HepG2 (cell line): ENCODE data around the gene CHKB. TPM values are rescaled to one million over a fixed set of nuclear protein-coding genes. Genes with fewer than 3 reads are reported as not detected.

Source experiments
- ATF1 ChIP-seq: IDR thresholded peaks from 2 replicates; pipeline ENCODE4 v1.6.1; 2016; ENCODE audit warnings: mild to moderate bottlenecking, control low read depth
- HNRNPLL ChIP-seq: fragments of 200-400 bp; formaldehyde crosslinking; IDR thresholded peaks from 2 replicates; pipeline ENCODE4 v1.6.1; 2017; ENCODE audit warnings: mild to moderate bottlenecking, low read depth, low read length; ENCODE audit not compliant: poor library complexity, severe bottlenecking
- RFX1 ChIP-seq: fragments of 450-650 bp; IDR thresholded peaks from 2 replicates; pipeline ENCODE4 v1.6.1; 2017
- SPEN ChIP-seq: sonication (generic); formaldehyde crosslinking; IDR thresholded peaks from 2 replicates; pipeline ENCODE4 v1.5.1; 2020; ENCODE audit warnings: low read depth, mild to moderate bottlenecking, missing genetic modification reagents
- SSRP1 ChIP-seq: IDR thresholded peaks from 2 replicates; pipeline ENCODE4 v1.6.1; 2016; ENCODE audit warnings: control low read depth
- TCF7 ChIP-seq: sonication (generic); IDR thresholded peaks from 2 replicates; pipeline ENCODE4 v1.6.1; 2016; ENCODE audit warnings: antibody characterized with exemption, low read depth
- XBP1 ChIP-seq: sonication (generic); formaldehyde crosslinking; IDR thresholded peaks from 2 replicates; pipeline ENCODE4 v1.5.0; 2020; ENCODE audit warnings: missing genetic modification reagents
- ZBTB3 ChIP-seq: sonication (generic); formaldehyde crosslinking; IDR thresholded peaks from 2 replicates; pipeline ENCODE4 v1.4.0; 2020; ENCODE audit warnings: low read depth, mild to moderate bottlenecking, moderate library complexity, missing genetic modification reagents, borderline replicate concordance
- ZFP37 ChIP-seq: sonication (generic); formaldehyde crosslinking; IDR thresholded peaks from 2 replicates; pipeline ENCODE4 v1.4.0; 2020; ENCODE audit warnings: missing genetic modification reagents, borderline replicate concordance
- ZNF10 ChIP-seq: sonication (generic); formaldehyde crosslinking; IDR thresholded peaks from 2 replicates; pipeline ENCODE4 v1.4.0; 2020; ENCODE audit warnings: mild to moderate bottlenecking, low read depth, missing genetic modification reagents, borderline replicate concordance
- ZNF224 ChIP-seq: sonication (generic); formaldehyde crosslinking; IDR thresholded peaks from 2 replicates; pipeline ENCODE4 v1.5.0; 2020; ENCODE audit warnings: mild to moderate bottlenecking, missing genetic modification reagents
- ZNF367 ChIP-seq: sonication (generic); formaldehyde crosslinking; IDR thresholded peaks from 2 replicates; pipeline ENCODE4 v1.4.0; 2020; ENCODE audit warnings: missing genetic modification reagents, borderline replicate concordance
- ZNF569 ChIP-seq: sonication (generic); formaldehyde crosslinking; IDR thresholded peaks from 2 replicates; pipeline ENCODE4 v1.5.0; 2020; ENCODE audit warnings: mild to moderate bottlenecking, missing genetic modification reagents, moderate library complexity, borderline replicate concordance
- ZNF598 ChIP-seq: sonication (generic); formaldehyde crosslinking; IDR thresholded peaks from 2 replicates; pipeline ENCODE4 v1.5.1; 2020; ENCODE audit warnings: mild to moderate bottlenecking, missing genetic modification reagents, borderline replicate concordance
- ZNF619 ChIP-seq: sonication (generic); formaldehyde crosslinking; IDR thresholded peaks from 2 replicates; pipeline ENCODE4 v1.4.0; 2020; ENCODE audit warnings: mild to moderate bottlenecking, missing genetic modification reagents
- ZNF652 ChIP-seq: IDR thresholded peaks from 2 replicates; pipeline ENCODE4 v1.6.1; 2016; ENCODE audit warnings: low read depth, borderline replicate concordance
- ZNF747 ChIP-seq: sonication (generic); formaldehyde crosslinking; IDR thresholded peaks from 2 replicates; pipeline ENCODE4 v1.8.1; 2023; ENCODE audit warnings: missing genetic modification reagents, mild to moderate bottlenecking, borderline replicate concordance
- ZNF775 ChIP-seq: sonication (generic); formaldehyde crosslinking; IDR thresholded peaks from 2 replicates; pipeline ENCODE4 v1.4.0; 2020; ENCODE audit warnings: missing genetic modification reagents, mild to moderate bottlenecking, moderate library complexity, borderline replicate concordance
- polyA plus RNA-seq, 8 experiments: library from polyadenylated mRNA; depleted of rRNA in 3 of 8; stranded (reverse) in 7 of 8; unstranded in 1 of 8; fragments of >200 nt; fragmentation: Illumina TruSeq in 4 of 8; extraction: Trizol in 4 of 8; gene quantifications; 2 replicates each; pipeline versions ENCODE4 v1.2.1 to v1.2.3, GENCODE V29; 2011 to 2016; ENCODE audit warnings: low read depth in 4 of 8, missing spikeins in 1 of 8, mixed read lengths in 1 of 8; ENCODE audit not compliant: insufficient read depth in 1 of 8
- total RNA-seq, 5 experiments: library from RNA; depleted of rRNA; stranded (reverse); fragments of >200 nt; fragmentation: Illumina TruSeq; extraction: Trizol; gene quantifications; 2 replicates each; pipeline ENCODE4 v1.2.3, GENCODE V29; 2016; ENCODE audit warnings: low read depth in 1 of 5
- TF ChIP-seq, protein P1 (sequence below): sonication (generic); formaldehyde crosslinking; IDR thresholded peaks from 2 replicates; pipeline ENCODE4 v1.8.0; 2022; ENCODE audit warnings: missing genetic modification reagents, mild to moderate bottlenecking, inconsistent platforms, borderline replicate concordance
- TF ChIP-seq, protein P2 (sequence below): sonication (generic); formaldehyde crosslinking; IDR thresholded peaks from 2 replicates; pipeline ENCODE4 v1.4.0; 2020; ENCODE audit warnings: missing genetic modification reagents, mild to moderate bottlenecking, borderline replicate concordance

The CHKB gene
- total and polyA plus RNA-seq, 2 of the 13 experiments (the other 11 are each of a cell fraction or from before 2014, with no cell fraction given) = 24.5 to 42.7 TPM

DNA sequence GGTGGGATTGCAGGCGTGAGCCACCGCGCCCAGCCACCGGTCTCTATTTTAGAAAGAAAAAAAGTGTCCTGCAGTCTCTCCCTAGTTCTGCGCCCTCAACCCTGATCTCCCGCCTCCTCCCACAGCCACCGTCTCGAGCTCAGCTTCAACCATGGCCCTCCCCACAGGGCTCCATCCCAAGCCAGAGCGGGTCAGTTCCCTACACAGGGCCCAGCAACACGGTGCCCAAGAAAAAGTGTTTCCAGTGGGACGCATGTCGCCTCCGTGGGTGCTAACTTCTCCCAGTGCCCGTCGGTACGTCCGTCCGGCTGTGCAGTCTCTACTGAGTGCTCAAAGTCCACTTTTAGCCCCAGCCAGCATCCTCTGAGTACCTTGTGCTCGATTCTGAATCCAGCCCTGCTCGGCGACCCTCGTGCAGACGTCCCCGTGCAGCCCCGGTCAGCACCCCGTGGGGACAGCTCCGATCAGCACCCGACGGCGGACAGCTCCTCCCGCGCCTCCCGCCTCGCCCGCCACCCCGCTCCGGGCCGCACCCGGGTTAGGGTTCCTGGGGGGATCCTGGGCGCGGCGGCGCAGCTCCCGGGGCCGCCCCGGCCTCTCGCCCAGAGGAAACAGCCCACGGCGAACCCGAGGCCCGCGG, 17.3 kb upstream of the CHKB start (continued):
- peak; percentile 90 for TF ChIP-seq SPEN (CRISPR knock-in tag)
- peak; percentile 100 for TF ChIP-seq ZFP37 (CRISPR knock-in tag)
- peak; percentile 98 for TF ChIP-seq XBP1 (CRISPR knock-in tag)
- TF ChIP-seq, protein P1, sequence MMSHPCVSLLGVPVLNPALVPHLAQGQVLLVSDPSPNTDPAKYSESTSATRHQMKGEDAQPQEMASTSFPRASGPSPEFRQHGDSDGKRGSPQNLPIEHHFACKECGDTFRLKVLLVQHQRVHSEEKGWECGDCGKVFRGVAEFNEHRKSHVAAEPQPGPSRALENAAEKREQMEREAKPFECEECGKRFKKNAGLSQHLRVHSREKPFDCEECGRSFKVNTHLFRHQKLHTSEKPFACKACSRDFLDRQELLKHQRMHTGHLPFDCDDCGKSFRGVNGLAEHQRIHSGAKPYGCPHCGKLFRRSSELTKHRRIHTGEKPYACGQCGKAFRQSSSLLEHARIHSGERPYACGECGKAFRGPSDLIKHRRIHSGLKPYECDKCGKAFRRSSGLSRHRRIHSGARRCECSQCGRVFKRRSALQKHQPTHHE = peak; percentile 96
- TF ChIP-seq, protein P2, sequence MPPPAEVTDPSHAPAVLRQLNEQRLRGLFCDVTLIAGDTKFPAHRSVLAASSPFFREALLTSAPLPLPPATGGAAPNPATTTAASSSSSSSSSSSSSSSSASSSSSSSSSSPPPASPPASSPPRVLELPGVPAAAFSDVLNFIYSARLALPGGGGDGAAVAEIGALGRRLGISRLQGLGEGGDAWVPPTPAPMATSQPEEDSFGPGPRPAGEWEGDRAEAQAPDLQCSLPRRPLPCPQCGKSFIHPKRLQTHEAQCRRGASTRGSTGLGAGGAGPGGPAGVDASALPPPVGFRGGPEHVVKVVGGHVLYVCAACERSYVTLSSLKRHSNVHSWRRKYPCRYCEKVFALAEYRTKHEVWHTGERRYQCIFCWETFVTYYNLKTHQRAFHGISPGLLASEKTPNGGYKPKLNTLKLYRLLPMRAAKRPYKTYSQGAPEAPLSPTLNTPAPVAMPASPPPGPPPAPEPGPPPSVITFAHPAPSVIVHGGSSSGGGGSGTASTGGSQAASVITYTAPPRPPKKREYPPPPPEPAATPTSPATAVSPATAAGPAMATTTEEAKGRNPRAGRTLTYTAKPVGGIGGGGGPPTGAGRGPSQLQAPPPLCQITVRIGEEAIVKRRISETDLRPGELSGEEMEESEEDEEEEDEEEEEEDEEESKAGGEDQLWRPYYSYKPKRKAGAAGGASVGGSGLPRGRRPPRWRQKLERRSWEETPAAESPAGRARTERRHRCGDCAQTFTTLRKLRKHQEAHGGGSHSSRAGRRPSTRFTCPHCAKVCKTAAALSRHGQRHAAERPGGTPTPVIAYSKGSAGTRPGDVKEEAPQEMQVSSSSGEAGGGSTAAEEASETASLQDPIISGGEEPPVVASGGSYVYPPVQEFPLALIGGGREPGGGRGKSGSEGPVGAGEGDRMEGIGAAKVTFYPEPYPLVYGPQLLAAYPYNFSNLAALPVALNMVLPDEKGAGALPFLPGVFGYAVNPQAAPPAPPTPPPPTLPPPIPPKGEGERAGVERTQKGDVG (CRISPR knock-in tag) = peak; percentile 91; the same call in 1 of the 2 replicates
- no peak for TF ChIP-seq RFX1
- 0 out of 2 replicates have a peak, but pooled peaks have one; percentile 38 for TF ChIP-seq SSRP1 (CRISPR knock-in tag)
- TF ChIP-seq ZNF619 = no peak
- TF ChIP-seq ZNF747 = peak; percentile 49; the same call in 1 of the 2 replicates
- TF ChIP-seq ZNF367 = peak; percentile 99; the same call in 1 of the 2 replicates
- no peak for TF ChIP-seq ZNF224 (CRISPR knock-in tag)
- TF ChIP-seq HNRNPLL = no peak
- TF ChIP-seq ZNF569 = 0 out of 2 replicates have a peak, but pooled peaks have one; percentile 49
- TF ChIP-seq ZNF652 (CRISPR knock-in tag) = peak; percentile 44
- no peak for TF ChIP-seq ZNF10 (CRISPR knock-in tag)
- TF ChIP-seq ZBTB3 (CRISPR knock-in tag) = peak; percentile 67; the same call in 1 of the 2 replicates
- peak; percentile 88 for TF ChIP-seq ZNF598 (CRISPR knock-in tag)
- TF ChIP-seq TCF7 = no peak
- TF ChIP-seq ZNF775 (CRISPR knock-in tag) = 0 out of 2 replicates have a peak, but pooled peaks have one; percentile 67
- TF ChIP-seq ATF1 = no peak
